Activated naive CD4-positive, alpha-beta T cell treated with anti-CD3 and anti-CD28 coated beads, Interleukin-2, amount 10 ng/mL, durations not matched to agents 7 days and 5 days (primary cell): ENCODE measurements around the gene CREB3.

Experiments
- CTCF ChIA-PET: fragments of 350-600 bp; sonication (Branson Sonifier 250); formaldehyde crosslinking; loops from one replicate; lab custom pipeline; 2021; ENCODE audit warnings: antibody characterized with exemption; lab: Charles Lee
- DNase-seq: peaks from one replicate; pipeline ENCODE4 v3.0.0-alpha.2; 2020
- H3K27ac Mint-ChIP-seq: one replicate; pipeline ENCODE4 v1.8.0; 2021; ENCODE audit warnings: mild to moderate bottlenecking, moderate library complexity, mixed read lengths
- H3K27me3 Mint-ChIP-seq: one replicate; pipeline ENCODE4 v1.8.0; 2021; ENCODE audit warnings: mild to moderate bottlenecking, mixed read lengths
- H3K36me3 Mint-ChIP-seq: one replicate; pipeline ENCODE4 v1.8.0; 2021; ENCODE audit warnings: mixed read lengths
- H3K4me1 Mint-ChIP-seq: one replicate; pipeline ENCODE4 v1.8.0; 2021; ENCODE audit warnings: mixed read lengths
- H3K4me3 Mint-ChIP-seq: one replicate; pipeline ENCODE4 v1.8.0; 2021; ENCODE audit warnings: mild to moderate bottlenecking, moderate library complexity, mixed read lengths
- H3K9me3 Mint-ChIP-seq: one replicate; pipeline ENCODE4 v1.8.0; 2021; ENCODE audit warnings: mixed read lengths

The CREB3 gene

DNA sequence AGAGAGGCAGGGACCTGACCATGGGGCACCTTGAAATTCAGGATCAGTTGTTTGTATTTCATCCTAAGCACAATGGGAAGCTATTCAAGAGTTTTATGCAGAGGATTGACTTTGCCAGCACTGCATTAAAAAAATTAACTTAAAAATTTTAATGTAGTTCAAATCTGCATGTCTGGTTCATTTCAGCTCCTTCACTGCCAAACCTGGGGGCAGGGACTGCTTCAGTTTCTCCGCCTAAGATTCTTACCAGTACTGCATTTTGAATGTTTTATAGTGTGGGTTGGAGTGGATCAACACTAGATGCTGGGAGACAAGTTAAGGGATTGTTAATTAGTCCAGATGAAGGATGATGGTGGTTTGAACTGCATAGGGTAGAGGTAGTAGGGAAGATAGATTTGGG, 37.3 kb downstream of the CREB3 start:
- H3K27ac Mint-ChIP-seq: no peak overlapping the region
- H3K4me1 Mint-ChIP-seq: no peaks in the 10 kb centered on the region
- H3K4me3 Mint-ChIP-seq: no peak overlapping the region
- CTCF ChIA-PET: interaction anchor here (0.5 kb wide), 1 partner anchor 19 kb away, joined by 3 read pairs; no protein-coding TSS in a partner anchor
- no peaks in the 10 kb centered on the region for H3K9me3 Mint-ChIP-seq
- DNase-seq: no peak
- H3K36me3 Mint-ChIP-seq: no peaks in the 10 kb centered on the region
- H3K27me3 Mint-ChIP-seq: no peaks in the 10 kb centered on the region

DNA sequence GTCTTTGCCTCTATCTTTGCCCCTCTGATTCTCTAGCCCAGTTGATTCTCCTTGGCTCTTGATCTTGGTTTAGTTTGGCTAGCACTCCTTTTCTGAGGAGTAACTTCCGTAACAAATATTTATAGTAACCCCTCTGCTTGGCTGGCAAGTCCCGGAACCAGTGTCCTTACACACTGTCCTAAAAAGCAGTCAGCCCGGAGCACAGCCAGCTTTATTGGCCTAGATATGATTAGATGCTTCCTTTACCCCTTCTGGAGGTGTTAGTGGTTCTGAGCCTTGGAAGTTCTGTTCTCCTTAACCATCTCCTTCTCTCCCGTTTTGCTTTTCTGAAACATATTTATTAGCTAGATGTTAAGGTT, 38.6 kb downstream of the CREB3 start:
- CTCF ChIA-PET: interaction anchor here (0.7 to 2.2 kb wide), 4 partner anchors 17 to 113 kb away, joined by 3 to 9 read pairs (median 4); partner anchors contain the start of genes CCDC107 and RMRP
- Mint-ChIP-seq H3K4me1 (no peaks in the 10 kb centered on the region), H3K9me3 (no peaks in the 10 kb centered on the region), H3K36me3 (no peaks in the 10 kb centered on the region), H3K4me3 (no peak overlapping the region), H3K27me3 (no peaks in the 10 kb centered on the region), H3K27ac (no peak overlapping the region)
- no peak for DNase-seq

DNA sequence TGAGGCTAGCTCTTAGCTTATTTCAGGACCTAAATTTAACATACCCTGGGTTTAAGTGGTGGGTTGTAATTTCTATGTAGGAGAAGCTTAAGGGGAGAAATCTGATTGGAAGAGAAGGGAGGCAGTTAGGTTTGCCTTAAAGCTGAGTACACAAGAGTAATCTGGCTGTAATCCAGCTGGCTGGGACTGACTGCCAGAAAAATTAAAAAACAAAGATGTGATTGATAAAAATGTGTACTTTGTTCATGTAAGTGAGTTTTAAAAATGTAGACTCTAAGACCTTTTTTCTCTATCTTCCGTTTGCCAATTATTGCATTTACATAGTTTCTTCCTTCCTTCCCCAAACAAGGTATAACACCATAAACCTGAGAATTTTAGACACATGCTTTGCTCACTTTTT, 39.1 kb downstream of the CREB3 start:
- DNase-seq: no peak
- CTCF ChIA-PET: interaction anchor here (1.1 to 2.2 kb wide), 2 partner anchors 17 to 19 kb away, joined by 4 to 9 read pairs; no protein-coding TSS in a partner anchor
- Mint-ChIP-seq H3K9me3 (no peaks in the 10 kb centered on the region), H3K4me3 (no peak overlapping the region), H3K36me3 (no peaks in the 10 kb centered on the region), H3K4me1 (no peaks in the 10 kb centered on the region), H3K27ac (no peak overlapping the region), H3K27me3 (no peaks in the 10 kb centered on the region)

DNA sequence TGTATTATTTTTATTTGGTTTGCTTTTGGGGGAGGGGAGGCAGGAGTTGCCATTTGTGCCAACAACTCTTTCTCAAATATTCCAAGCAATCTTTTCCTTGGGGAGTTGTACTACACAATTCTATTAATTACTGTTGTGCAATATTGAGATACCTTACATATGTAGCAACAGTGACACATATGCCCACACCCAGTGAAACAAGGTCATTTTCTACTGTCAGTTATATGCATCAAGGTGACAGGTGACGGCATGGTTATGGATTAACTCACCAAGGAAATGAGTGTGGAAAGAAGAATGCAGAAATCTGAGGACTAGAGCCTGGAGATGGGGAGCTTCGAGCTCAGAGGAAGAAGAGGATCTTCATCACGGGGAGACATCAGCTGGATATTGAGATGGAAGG, 39.5 kb downstream of the CREB3 start:
- Mint-ChIP-seq H3K36me3 (no peaks in the 10 kb centered on the region), H3K9me3 (no peaks in the 10 kb centered on the region), H3K27me3 (no peaks in the 10 kb centered on the region), H3K4me3 (no peak overlapping the region), H3K4me1 (no peaks in the 10 kb centered on the region), H3K27ac (no peak overlapping the region)
- no peak for DNase-seq
- CTCF ChIA-PET: interaction anchor here (0.8 to 2.2 kb wide), 2 partner anchors 17 to 23 kb away, joined by 5 to 9 read pairs; no protein-coding TSS in a partner anchor

DNA sequence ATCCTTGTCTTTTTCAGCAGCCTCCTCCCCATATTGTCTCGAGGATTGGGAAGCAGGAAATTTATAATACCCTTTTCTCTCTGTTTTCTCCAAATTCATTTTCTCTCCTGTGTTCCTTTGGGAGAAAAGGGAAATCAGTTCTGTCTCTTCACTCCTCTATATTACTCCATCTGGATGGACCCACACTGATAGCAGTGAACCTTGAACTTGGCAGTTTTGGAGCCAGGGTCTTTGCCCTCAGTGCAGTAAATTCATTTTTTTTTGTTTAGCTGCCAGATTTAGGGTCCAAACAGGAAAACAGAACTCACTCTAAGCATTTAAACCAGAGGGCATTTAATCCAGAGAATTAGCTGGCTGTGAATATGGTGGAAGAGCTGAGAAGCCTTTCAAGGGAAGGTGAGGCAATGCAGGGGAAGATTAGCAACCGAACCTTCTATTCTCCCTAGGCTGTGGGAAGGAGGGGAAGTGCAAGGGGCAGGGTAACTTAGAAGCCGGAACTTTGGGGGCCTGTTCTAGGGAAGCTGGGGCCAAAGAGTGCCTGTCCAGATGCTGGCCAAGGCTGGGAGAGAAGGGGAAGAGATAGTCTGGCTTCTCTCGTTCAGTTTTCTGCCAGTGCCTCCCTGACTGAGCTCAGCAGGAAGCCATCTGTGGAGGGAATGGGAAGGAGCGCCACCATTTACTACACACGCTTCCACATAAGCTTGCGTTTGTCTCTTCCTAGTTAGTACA, 42.6 kb downstream of the CREB3 start:
- CTCF ChIA-PET: interaction anchor here (0.8 to 1.8 kb wide), 3 partner anchors 10 to 107 kb away, joined by 3 to 8 read pairs (median 3); no protein-coding TSS in a partner anchor
- no peaks in the 10 kb centered on the region for H3K4me1 Mint-ChIP-seq
- H3K27ac Mint-ChIP-seq: no peak overlapping the region
- H3K4me3 Mint-ChIP-seq: no peak overlapping the region
- peaks cover 3% of the 10 kb centered on the region for H3K36me3 Mint-ChIP-seq
- DNase-seq: no peak
- H3K9me3 Mint-ChIP-seq: no peaks in the 10 kb centered on the region
- H3K27me3 Mint-ChIP-seq: no peaks in the 10 kb centered on the region

DNA sequence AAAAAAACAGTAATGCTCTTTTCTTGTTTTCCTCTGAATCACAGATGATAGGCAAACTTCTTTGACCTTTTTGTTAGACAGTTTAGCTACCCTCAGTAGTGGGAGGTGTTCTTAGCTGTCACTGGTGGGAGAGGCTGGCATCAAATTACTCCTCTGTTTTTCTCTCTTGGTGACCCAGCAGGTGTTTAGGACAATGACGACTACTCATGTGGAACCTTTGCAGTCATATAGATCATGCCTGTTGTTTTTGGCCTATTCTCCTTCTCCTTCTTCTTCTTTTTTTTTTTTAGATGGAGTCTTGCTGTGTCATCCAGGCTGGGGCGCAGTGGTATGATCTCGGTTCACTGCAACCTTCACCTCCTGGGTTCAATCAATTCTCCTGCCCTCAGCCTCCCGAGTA, 43.6 kb downstream of the CREB3 start:
- Mint-ChIP-seq H3K36me3 (peaks cover 8% of the 10 kb centered on the region), H3K4me1 (no peaks in the 10 kb centered on the region), H3K27me3 (no peaks in the 10 kb centered on the region), H3K27ac (peak overlapping the region; percentile 28), H3K4me3 (no peak overlapping the region), H3K9me3 (no peaks in the 10 kb centered on the region)
- no peak for DNase-seq
- CTCF ChIA-PET: interaction anchor here (0.8 to 1.8 kb wide), 3 partner anchors 9 to 106 kb away, joined by 3 to 8 read pairs (median 3); no protein-coding TSS in a partner anchor

DNA sequence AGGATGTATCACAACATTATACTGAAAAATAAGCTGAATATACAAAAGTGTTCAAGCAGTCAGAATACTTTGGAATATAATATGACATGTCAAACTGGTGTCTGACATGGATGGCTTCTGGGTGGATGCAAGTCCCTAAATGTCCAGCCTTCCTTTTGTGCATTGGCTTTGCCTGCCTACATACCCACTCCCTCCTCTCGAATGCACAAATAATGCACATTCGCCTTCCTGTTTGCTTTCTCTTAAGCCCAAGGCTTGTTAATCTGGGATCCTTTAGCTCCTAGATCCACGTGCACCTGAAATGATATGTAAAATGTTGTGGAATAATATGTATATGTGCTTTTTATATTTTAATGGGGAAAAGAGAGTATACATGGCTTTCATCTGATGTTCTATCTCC, 46.0 kb downstream of the CREB3 start:
- H3K9me3 Mint-ChIP-seq: no peaks in the 10 kb centered on the region
- H3K27ac Mint-ChIP-seq: no peak overlapping the region
- no peak overlapping the region for H3K4me3 Mint-ChIP-seq
- H3K4me1 Mint-ChIP-seq: no peaks in the 10 kb centered on the region
- no peaks in the 10 kb centered on the region for H3K27me3 Mint-ChIP-seq
- H3K36me3 Mint-ChIP-seq: peaks cover 12% of the 10 kb centered on the region
- no peak for DNase-seq
- CTCF ChIA-PET: interaction anchor here (0.8 to 1.9 kb wide), 4 partner anchors 12 to 166 kb away, joined by 3 to 9 read pairs (median 3); no protein-coding TSS in a partner anchor

- Mint-ChIP-seq H3K27ac (no peak overlapping the region), H3K4me3 (no peak overlapping the region), H3K36me3 (peaks cover 21% of the 10 kb centered on the region), H3K9me3 (no peaks in the 10 kb centered on the region), H3K27me3 (no peaks in the 10 kb centered on the region), H3K4me1 (no peaks in the 10 kb centered on the region)
- DNase-seq: no peak
- CTCF ChIA-PET: no interaction called here
These were observed 48.6 kb downstream of the CREB3 start for GRCh38 chr9:35781066-35781465.

DNA sequence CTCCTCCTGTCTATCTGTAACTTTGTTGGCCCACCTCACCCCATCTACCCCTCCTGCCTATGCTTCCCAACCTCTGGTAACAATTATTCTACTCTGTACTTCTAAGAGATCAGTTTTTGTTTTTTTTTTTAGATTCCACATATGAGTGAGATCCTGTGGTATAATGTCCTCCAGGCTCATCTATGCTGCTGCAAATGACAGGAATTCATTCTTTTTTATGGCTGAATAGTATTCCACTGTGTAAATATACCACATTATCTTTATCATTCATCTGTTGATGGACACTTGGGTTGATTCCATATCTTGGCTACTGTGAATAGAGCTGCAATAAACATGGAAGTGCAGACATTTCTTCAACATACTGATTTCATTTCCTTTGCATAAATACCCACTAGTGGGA, 51.0 kb downstream of the CREB3 start:
- no peak overlapping the region for H3K27ac Mint-ChIP-seq
- CTCF ChIA-PET: interaction anchor here (1.7 kb wide), 1 partner anchor 99 kb away, joined by 5 read pairs; no protein-coding TSS in a partner anchor
- DNase-seq: no peak
- H3K4me1 Mint-ChIP-seq: no peaks in the 10 kb centered on the region
- no peaks in the 10 kb centered on the region for H3K27me3 Mint-ChIP-seq
- no peaks in the 10 kb centered on the region for H3K9me3 Mint-ChIP-seq
- H3K36me3 Mint-ChIP-seq: peaks cover 32% of the 10 kb centered on the region
- no peak overlapping the region for H3K4me3 Mint-ChIP-seq
